Measurements from ENCODE around the gene PCBP3.

- TF ChIP-seq CTCF (IDR thresholded peaks at IDR 0.05; ENCODE audit: borderline replicate concordance, extremely low read depth, low read length, poor library complexity, severe bottlenecking) (no peak), EZH2 (IDR thresholded peaks at IDR 0.05; ENCODE audit: borderline replicate concordance, low read depth, low read length, severe bottlenecking) (no peak)
Measured at GRCh38 chr21:45831991-45832740, 188.6 kb downstream of the PCBP3 start.
